K562 (cell line): ENCODE measurements around the gene MAGI1. TPM values are rescaled to one million over a fixed set of nuclear protein-coding genes. Genes with fewer than 3 reads are reported as not detected.

Source experiments
- ATAC-seq: fragments of 200-7000 bp; cut with Tn5 transposase; 3 replicates; pipeline ENCODE4 v1.9.1; 2020; ENCODE audit warnings: moderate library complexity
- BruUV-seq: library from RNA; stranded (reverse); fragments of 400-500 nt; replicated peaks from 2 replicates; lab custom pipeline; 2021; lab: Mats Ljungman, UMichigan
- CTCF ChIA-PET: fragments of 300-600 bp; formaldehyde crosslinking; extraction: SDS; loops from one replicate; lab custom pipeline; 2021; ENCODE audit warnings: low intra/inter-chr PET ratio; lab: Yijun Ruan, JAX
- POLR2A ChIA-PET: fragments of 300-600, 350-650 bp; sonication (Branson Sonifier 250); formaldehyde crosslinking; extraction: SDS; loops from one replicate; lab custom pipeline; 2021; ENCODE audit warnings: antibody characterized with exemption, inconsistent platforms; lab: Yijun Ruan, JAX
- DNase-seq, 4 experiments: peaks; one replicate each; pipeline versions ENCODE4 v3.0.0 to v3.0.0-alpha.2; 2011 to 2018; ENCODE audit warnings: low spot score in 3 of 4, mixed read lengths in 3 of 4; ENCODE audit errors: extremely low read depth in 1 of 4
- FAIRE-seq: peaks from 2 replicates; lab custom pipeline; 2011; peaks lifted over from hg19 to GRCh38; lab: Jason Lieb, UNC
- H2AFZ ChIP-seq: 2 replicates; pipeline ENCODE4 v1.6.0; 2011; ENCODE audit warnings: low read depth, low read length, control low read depth, inconsistent platforms
- H3K27ac ChIP-seq: fragments of 200-600 bp; 3 replicates; pipeline ENCODE4 v1.8.0; 2011; ENCODE audit warnings: low read depth, mild to moderate bottlenecking, control low read depth, inconsistent platforms, low read length, moderate library complexity, mixed read lengths; ENCODE audit errors: extremely low read depth
- H3K27me3 ChIP-seq, 2 experiments: fragments of 300-600 bp in 1 of 2; 2 replicates in 1 of 2; 3 replicates in 1 of 2; pipeline versions ENCODE4 v1.6.0 to v1.8.0; 2011; ENCODE audit warnings: inconsistent platforms in 2 of 2, low read length in 2 of 2, mild to moderate bottlenecking in 1 of 2, mixed read lengths in 1 of 2, moderate library complexity in 1 of 2; ENCODE audit not compliant: control insufficient read depth in 2 of 2, insufficient read depth in 2 of 2
- H3K36me3 ChIP-seq: fragments of 300-600 bp; 3 replicates; pipeline ENCODE4 v1.8.0; 2011; ENCODE audit warnings: mild to moderate bottlenecking, low read length, inconsistent platforms; ENCODE audit not compliant: control insufficient read depth, insufficient read depth
- H3K4me1 ChIP-seq, 2 experiments: fragments of 200-600 bp in 1 of 2; replicated peaks in 1 of 2; 2 replicates in 1 of 2; 3 replicates in 1 of 2; pipeline versions ENCODE4 v1.5.1 to v1.8.0; 2011; ENCODE audit warnings: inconsistent platforms in 2 of 2, low read length in 2 of 2, mild to moderate bottlenecking in 1 of 2, mixed read lengths in 1 of 2, moderate library complexity in 1 of 2; ENCODE audit not compliant: control insufficient read depth in 2 of 2, insufficient read depth in 2 of 2
- H3K4me2 ChIP-seq: 2 replicates; pipeline ENCODE4 v1.6.1; 2011; ENCODE audit warnings: low read length, control low read depth, inconsistent platforms, mixed read lengths; ENCODE audit not compliant: insufficient read depth
- H3K4me3 ChIP-seq: fragments of 200-600 bp; sonication (generic), shearing (Covaris generic); 2 replicates; pipeline ENCODE4 v1.5.1; 2016; ENCODE audit warnings: control low read depth, inconsistent platforms
- H3K79me2 ChIP-seq: fragments of 200-600 bp; 3 replicates; pipeline ENCODE4 v1.8.0; 2011; ENCODE audit warnings: low read length, inconsistent platforms; ENCODE audit not compliant: control insufficient read depth, insufficient read depth
- H3K9ac ChIP-seq, 2 experiments: 2 replicates each; pipeline versions ENCODE4 v1.6.0 to v1.6.1; 2011; ENCODE audit warnings: low read depth in 2 of 2, low read length in 2 of 2, control low read depth in 1 of 2, inconsistent platforms in 1 of 2, mild to moderate bottlenecking in 1 of 2, mixed read lengths in 1 of 2; ENCODE audit not compliant: insufficient read depth in 1 of 2
- H3K9me1 ChIP-seq: one replicate; pipeline ENCODE4 v1.6.0; 2011; ENCODE audit warnings: inconsistent platforms, mild to moderate bottlenecking, low read length, moderate library complexity; ENCODE audit not compliant: control insufficient read depth, insufficient read depth
- H3K9me3 ChIP-seq: replicated peaks from 2 replicates; pipeline ENCODE4 v1.5.1; 2011; ENCODE audit warnings: low read depth, low read length, inconsistent platforms; ENCODE audit not compliant: control insufficient read depth, insufficient read depth
- H4K20me1 ChIP-seq: replicated peaks from 2 replicates; pipeline ENCODE4 v1.6.1; 2011; ENCODE audit warnings: low read length, inconsistent platforms, mixed read lengths; ENCODE audit not compliant: control insufficient read depth, insufficient read depth
- CAMTA2 ChIP-seq: fragments of 250-450 bp; sonication (Bioruptor Pico); conservative IDR thresholded peaks from 2 replicates; pipeline ENCODE4 v1.5.1; 2022
- CTBP1 ChIP-seq: fragments of 450-650 bp; IDR thresholded peaks from 2 replicates; pipeline ENCODE4 v1.6.1; 2016; ENCODE audit warnings: borderline replicate concordance
- DMBX1 ChIP-seq: fragments of 250-450 bp; sonication (Bioruptor Pico); IDR thresholded peaks from 2 replicates; pipeline ENCODE4 v1.8.0; 2022; ENCODE audit warnings: inconsistent platforms, mild to moderate bottlenecking, moderate library complexity, borderline replicate concordance
- EWSR1 ChIP-seq: fragments of 450-650 bp; IDR thresholded peaks from 2 replicates; pipeline ENCODE4 v1.6.1; 2018; ENCODE audit warnings: borderline replicate concordance, mild to moderate bottlenecking, low read depth, moderate library complexity; ENCODE audit not compliant: partially characterized antibody
- HDGF ChIP-seq: fragments of 450-650 bp; IDR thresholded peaks from 2 replicates; pipeline ENCODE4 v1.6.1; 2016
- HNRNPK ChIP-seq: fragments of 200-400 bp; formaldehyde crosslinking; IDR thresholded peaks from one replicate; pipeline ENCODE4 v1.6.1; 2018; ENCODE audit warnings: mild to moderate bottlenecking, low read depth, low read length; ENCODE audit not compliant: poor library complexity, severe bottlenecking
- NCOA4 ChIP-seq: fragments of 450-650 bp; IDR thresholded peaks from 2 replicates; pipeline ENCODE4 v1.6.1; 2018; ENCODE audit warnings: mild to moderate bottlenecking; ENCODE audit not compliant: partially characterized antibody
- NFXL1 ChIP-seq: fragments of 450-650 bp; formaldehyde crosslinking; IDR thresholded peaks from 2 replicates; pipeline ENCODE4 v1.4.0; 2021; ENCODE audit warnings: mild to moderate bottlenecking
- NR3C1 ChIP-seq: sonication (generic); formaldehyde crosslinking; IDR thresholded peaks from 2 replicates; pipeline ENCODE4 v1.8.1; 2022; ENCODE audit warnings: missing genetic modification reagents
- POLR3G ChIP-seq: IDR thresholded peaks from 2 replicates; pipeline ENCODE4 v1.6.1; 2011; ENCODE audit not compliant: insufficient read length, insufficient replicate concordance; ENCODE audit errors: extremely low read depth
- SMARCE1 ChIP-seq: fragments of 450-650 bp; IDR thresholded peaks from 2 replicates; pipeline ENCODE4 v1.7.1; 2016; ENCODE audit warnings: mild to moderate bottlenecking
- ZBTB1 ChIP-seq: sonication (generic); formaldehyde crosslinking; IDR thresholded peaks from 2 replicates; pipeline ENCODE4 v1.8.1; 2023; ENCODE audit warnings: missing genetic modification reagents, low read depth, mild to moderate bottlenecking, borderline replicate concordance
- ZNF639 ChIP-seq, 2 experiments: fragments of 200-800 bp in 1 of 2; sonication (Bioruptor generic) in 1 of 2; sonication (generic) in 1 of 2; formaldehyde crosslinking in 1 of 2; IDR thresholded peaks in 1 of 2; conservative IDR thresholded peaks in 1 of 2; 2 replicates each; pipeline versions ENCODE4 v1.5.0 to v1.6.1; 2016 to 2020; ENCODE audit warnings: missing compliant biosample characterization in 1 of 2, missing genetic modification characterization in 1 of 2, missing genetic modification reagents in 1 of 2
- ZNF76 ChIP-seq: fragments of 250-450 bp; sonication (Bioruptor Pico); IDR thresholded peaks from 2 replicates; pipeline ENCODE4 v1.4.0; 2020; ENCODE audit warnings: mild to moderate bottlenecking, moderate library complexity, borderline replicate concordance
- WGBS: fragments of 100-300 bp; shearing (Covaris generic); methylation state at CpG from one replicate; pipeline ENCODE4 v1.1.6; 2016; ENCODE audit warnings: low coverage, mixed read lengths; ENCODE audit not compliant: insufficient coverage; ENCODE audit errors: missing lambda C conversion rate; 5-methylcytosine and 5-hydroxymethylcytosine counted together
- in situ Hi-C: fragments of 300-500 bp; cut with MboI; formaldehyde crosslinking; loops from 4 replicates; pipeline ENCODE4 v1.15.0; 2018; ENCODE audit warnings: inconsistent platforms, mixed read lengths
- intact Hi-C: fragments of 100-400 bp; cut with micrococcal nuclease; formaldehyde crosslinking; loops from 2 replicates; pipeline ENCODE4 v1.14.2; 2022
- polyA plus RNA-seq, 8 experiments: library from polyadenylated mRNA; depleted of rRNA in 4 of 8; stranded (reverse) in 5 of 8; unstranded in 3 of 8; fragments of >200 nt; fragmentation: Nextera tagmentation in 2 of 8; fragmentation: Illumina TruSeq in 1 of 8; extraction: Ambion mirVana in 2 of 8; extraction: Trizol in 1 of 8; gene quantifications; 2 replicates each; pipeline versions ENCODE4 v1.2.1 to v1.2.3, GENCODE V29; 2011 to 2014; ENCODE audit warnings: inconsistent platforms in 1 of 8, missing spikeins in 1 of 8
- total RNA-seq, 7 experiments: library from RNA; depleted of rRNA in 6 of 7; stranded (reverse); fragments of >200 nt in 6 of 7; fragmentation: Illumina TruSeq in 2 of 7; extraction: Trizol in 2 of 7; gene quantifications; 2 replicates each; pipeline versions ENCODE4 v1.2.1 to v1.2.3, GENCODE V29; 2011 to 2021; ENCODE audit warnings: low replicate concordance in 1 of 7
- TF ChIP-seq, protein P1 (sequence below): IDR thresholded peaks from 2 replicates; pipeline ENCODE4 v1.6.1; 2016; ENCODE audit warnings: missing genetic modification characterization, missing compliant biosample characterization
- TF ChIP-seq, protein P2 (sequence below): sonication (generic); formaldehyde crosslinking; IDR thresholded peaks from 2 replicates; pipeline ENCODE4 v1.8.1; 2022; ENCODE audit warnings: missing genetic modification reagents

MAGI1 gene
- total and polyA plus RNA-seq, 9 of the 15 experiments (the other 6 are each of a cell fraction or from before 2014, with no cell fraction given): 7.8 to 59.4 (median 43.2) TPM

DNA sequence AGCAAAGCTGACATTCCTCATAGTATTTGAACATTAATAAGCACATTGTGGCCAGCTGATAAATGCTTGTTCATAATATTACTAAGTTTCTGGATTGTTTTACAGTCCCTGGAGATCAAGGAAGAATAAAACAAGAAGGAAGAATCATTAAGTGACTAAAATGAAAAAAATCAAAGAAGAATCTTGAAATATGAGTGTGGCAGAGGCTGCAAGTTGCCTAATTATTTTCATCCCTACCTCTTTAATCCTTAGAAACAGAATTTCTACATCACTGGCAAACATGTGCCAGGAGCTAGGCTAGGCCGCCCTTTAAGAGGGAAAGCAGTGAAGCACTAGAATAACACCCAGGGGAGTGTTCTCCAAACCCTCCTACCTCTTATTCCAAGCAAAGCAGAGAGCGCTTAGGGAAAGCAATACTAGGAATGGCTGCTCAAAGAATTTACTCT, 98.9 kb downstream of the MAGI1 start:
- no peak for FAIRE-seq
- WGBS: 0% methylated on average over 2 of the region's 2 CpGs
- TF ChIP-seq CTBP1 (no peak), SMARCE1 (no peak), NR3C1 (CRISPR knock-in tag) (no peak), CAMTA2 (CRISPR knock-in tag) (no peak), ZNF639 (CRISPR knock-in tag; conservative IDR thresholded peaks at IDR 0.05 in 1 of 2, IDR thresholded peaks at IDR 0.05 in 1 of 2) (no peak), EWSR1 (no peak), NCOA4 (no peak), ZNF76 (no peak), POLR3G (no peak), DMBX1 (no peak), NFXL1 (CRISPR knock-in tag) (no peak), HDGF (no peak), HNRNPK (no peak), ZBTB1 (CRISPR knock-in tag) (no peak)
- TF ChIP-seq, protein P1, sequence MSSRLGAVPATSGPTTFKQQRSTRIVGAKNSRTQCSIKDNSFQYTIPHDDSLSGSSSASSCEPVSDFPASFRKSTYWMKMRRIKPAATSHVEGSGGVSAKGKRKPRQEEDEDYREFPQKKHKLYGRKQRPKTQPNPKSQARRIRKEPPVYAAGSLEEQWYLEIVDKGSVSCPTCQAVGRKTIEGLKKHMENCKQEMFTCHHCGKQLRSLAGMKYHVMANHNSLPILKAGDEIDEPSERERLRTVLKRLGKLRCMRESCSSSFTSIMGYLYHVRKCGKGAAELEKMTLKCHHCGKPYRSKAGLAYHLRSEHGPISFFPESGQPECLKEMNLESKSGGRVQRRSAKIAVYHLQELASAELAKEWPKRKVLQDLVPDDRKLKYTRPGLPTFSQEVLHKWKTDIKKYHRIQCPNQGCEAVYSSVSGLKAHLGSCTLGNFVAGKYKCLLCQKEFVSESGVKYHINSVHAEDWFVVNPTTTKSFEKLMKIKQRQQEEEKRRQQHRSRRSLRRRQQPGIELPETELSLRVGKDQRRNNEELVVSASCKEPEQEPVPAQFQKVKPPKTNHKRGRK (tag): no peak
- TF ChIP-seq, protein P2, sequence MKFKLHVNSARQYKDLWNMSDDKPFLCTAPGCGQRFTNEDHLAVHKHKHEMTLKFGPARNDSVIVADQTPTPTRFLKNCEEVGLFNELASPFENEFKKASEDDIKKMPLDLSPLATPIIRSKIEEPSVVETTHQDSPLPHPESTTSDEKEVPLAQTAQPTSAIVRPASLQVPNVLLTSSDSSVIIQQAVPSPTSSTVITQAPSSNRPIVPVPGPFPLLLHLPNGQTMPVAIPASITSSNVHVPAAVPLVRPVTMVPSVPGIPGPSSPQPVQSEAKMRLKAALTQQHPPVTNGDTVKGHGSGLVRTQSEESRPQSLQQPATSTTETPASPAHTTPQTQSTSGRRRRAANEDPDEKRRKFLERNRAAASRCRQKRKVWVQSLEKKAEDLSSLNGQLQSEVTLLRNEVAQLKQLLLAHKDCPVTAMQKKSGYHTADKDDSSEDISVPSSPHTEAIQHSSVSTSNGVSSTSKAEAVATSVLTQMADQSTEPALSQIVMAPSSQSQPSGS (CRISPR knock-in tag): no peak
- TF ChIP-seq, all 486 proteins: peak for 0
- Histone ChIP-seq H3K27ac (no peak overlapping the region), H3K27me3 (no peaks in the 10 kb centered on the region; a peak in 2 of 5 replicates), H3K4me2 (no peak overlapping the region), H3K9ac (no peak overlapping the region), H3K36me3 (no peaks in the 10 kb centered on the region), H2AFZ (no peak overlapping the region), H3K79me2 (no peaks in the 10 kb centered on the region), H3K4me1 (no peaks in the 10 kb centered on the region; a peak in 1 of 5 replicates), H3K9me1 (no peaks in the 10 kb centered on the region), H3K4me3 (no peak overlapping the region), H3K9me3 (no peaks in the 10 kb centered on the region), H4K20me1 (no peaks in the 10 kb centered on the region)
- intact Hi-C loops: no loop called here
- DNase-seq (no peak), ATAC-seq (no peak)
- POLR2A ChIA-PET: no interaction called here
- in situ Hi-C loops: no loop called here
- BruUV-seq: no TSS peak
- CTCF ChIA-PET: no interaction called here
